ENCODE measurements around the gene SPECC1.
"Not testable (repeated sequence)": the region's sequence is repeated elsewhere in the genome, so short reads cannot be mapped to it uniquely, and the experiment has no call there.

SPECC1 gene

DNA sequence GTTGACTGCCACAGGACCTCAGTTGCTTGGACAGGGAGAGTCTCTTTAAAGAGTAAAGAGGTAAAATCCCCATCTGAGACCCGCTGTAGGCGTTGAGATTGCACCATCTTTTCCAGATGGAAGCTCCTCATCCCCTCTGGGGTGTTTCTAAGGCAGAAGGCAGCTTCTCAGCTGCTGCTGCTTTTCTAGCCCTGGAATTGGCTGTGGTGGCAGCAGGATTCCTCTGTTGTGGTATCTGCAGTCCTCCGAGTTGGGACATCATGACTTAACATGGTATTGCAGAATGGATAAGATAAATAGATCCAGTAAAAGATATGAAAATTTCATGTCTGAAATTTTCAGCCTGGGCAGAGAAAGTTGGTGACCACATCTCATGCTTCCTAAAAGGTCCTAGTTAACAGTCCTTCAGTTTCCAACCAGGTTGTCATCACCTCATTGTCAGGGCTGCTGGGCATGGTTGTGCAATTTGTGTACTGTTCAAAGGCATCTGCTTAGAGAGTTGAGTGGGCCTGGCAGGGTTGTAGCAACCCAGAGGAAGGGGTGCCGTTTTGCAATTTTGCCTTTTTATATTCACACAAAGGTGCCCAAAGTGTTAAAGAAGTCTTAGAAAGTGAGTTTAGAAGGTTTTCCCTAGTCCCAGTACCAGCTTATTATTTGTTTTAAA lies 150.4 kb downstream of the SPECC1 start:
- H3K4me3 ChIP-seq (ENCODE audit: low read length), result no peak overlapping the region
- TF ChIP-seq, protein P1, sequence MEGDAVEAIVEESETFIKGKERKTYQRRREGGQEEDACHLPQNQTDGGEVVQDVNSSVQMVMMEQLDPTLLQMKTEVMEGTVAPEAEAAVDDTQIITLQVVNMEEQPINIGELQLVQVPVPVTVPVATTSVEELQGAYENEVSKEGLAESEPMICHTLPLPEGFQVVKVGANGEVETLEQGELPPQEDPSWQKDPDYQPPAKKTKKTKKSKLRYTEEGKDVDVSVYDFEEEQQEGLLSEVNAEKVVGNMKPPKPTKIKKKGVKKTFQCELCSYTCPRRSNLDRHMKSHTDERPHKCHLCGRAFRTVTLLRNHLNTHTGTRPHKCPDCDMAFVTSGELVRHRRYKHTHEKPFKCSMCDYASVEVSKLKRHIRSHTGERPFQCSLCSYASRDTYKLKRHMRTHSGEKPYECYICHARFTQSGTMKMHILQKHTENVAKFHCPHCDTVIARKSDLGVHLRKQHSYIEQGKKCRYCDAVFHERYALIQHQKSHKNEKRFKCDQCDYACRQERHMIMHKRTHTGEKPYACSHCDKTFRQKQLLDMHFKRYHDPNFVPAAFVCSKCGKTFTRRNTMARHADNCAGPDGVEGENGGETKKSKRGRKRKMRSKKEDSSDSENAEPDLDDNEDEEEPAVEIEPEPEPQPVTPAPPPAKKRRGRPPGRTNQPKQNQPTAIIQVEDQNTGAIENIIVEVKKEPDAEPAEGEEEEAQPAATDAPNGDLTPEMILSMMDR (conservative IDR thresholded peaks at IDR 0.05; ENCODE audit: low read depth, low read length), result no peak
- no peak for DNase-seq (ENCODE audit: low read depth)

DNA sequence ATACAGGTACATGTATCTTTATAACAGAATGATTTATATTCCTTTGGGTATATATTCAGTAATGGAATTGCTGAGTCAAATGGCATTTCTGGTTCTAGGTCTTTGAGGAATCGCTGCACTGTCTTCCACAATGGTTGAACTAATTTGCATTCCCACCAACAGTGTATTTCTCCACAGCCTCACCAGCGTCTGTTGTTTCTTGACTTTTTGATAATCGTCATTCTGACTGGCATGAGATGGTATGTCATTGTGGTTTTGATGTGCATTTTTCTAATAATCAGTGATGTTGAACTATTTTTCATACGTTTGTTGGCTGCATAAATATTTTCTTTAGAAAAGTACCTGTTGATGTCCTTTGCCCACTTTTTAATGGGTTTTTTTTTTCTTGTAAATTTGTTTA lies 156.4 kb downstream of the SPECC1 start:
- not testable (repeated sequence) for DNase-seq (ENCODE audit: low read depth); H3K4me3 ChIP-seq (ENCODE audit: low read length)

DNA sequence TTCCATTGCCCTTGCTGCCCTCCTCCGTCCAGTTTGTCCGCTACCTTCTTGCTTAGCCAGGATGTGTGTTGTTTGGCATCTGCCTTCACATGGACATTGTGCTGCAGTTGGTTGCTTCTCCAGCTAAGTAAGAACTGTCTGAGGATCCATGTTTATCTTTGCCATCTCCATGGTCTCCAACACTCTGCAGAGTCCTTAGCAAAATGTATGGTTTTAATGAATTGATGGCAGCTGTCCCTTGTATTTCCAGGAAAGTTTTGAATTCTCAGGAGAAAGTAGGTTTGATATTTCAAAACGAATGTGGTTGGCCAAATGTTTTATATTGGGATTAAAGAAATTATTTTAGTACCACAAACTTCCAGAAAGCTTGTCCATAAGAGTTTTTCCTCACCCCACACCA lies 160.9 kb downstream of the SPECC1 start:
- TF ChIP-seq, protein P1 (conservative IDR thresholded peaks at IDR 0.05; ENCODE audit: low read depth, low read length), result no peak
- no peak for DNase-seq (ENCODE audit: low read depth)
- H3K4me3 ChIP-seq (ENCODE audit: low read length), result no peak overlapping the region

DNA sequence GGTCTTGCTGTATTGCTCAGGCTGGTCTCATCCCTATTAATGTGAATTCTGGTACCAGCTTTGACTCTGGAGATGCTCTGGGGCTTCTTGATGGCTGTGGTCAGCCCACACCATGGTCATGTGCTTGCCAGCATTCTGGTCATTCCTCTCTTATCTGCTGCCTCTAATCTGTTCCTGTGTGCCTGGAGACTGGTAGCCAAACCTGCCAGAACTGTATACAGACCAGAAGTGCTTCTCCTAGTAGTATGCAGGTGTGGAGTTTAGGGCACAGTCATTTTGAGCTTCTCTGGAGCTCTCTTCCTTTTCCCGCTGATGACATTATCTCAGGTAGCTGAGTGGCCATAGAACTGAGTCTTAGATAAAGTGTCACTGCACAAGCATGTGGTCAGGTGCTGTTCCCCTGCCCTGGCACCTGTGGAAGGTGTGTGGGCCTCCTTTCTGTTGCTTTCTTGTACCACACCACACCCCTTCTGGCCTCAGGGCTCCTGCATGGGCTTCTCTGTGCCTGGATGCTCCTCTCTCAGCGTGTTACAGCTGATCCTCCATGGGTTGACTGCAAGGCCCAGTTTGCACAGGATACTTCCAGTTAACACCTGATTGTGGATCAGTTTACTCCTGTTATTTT lies 162.7 kb downstream of the SPECC1 start:
- H3K4me3 ChIP-seq (ENCODE audit: low read length), result no peak overlapping the region
- DNase-seq (ENCODE audit: low read depth), result no peak
- TF ChIP-seq, protein P1 (conservative IDR thresholded peaks at IDR 0.05; ENCODE audit: low read depth, low read length), result no peak

DNA sequence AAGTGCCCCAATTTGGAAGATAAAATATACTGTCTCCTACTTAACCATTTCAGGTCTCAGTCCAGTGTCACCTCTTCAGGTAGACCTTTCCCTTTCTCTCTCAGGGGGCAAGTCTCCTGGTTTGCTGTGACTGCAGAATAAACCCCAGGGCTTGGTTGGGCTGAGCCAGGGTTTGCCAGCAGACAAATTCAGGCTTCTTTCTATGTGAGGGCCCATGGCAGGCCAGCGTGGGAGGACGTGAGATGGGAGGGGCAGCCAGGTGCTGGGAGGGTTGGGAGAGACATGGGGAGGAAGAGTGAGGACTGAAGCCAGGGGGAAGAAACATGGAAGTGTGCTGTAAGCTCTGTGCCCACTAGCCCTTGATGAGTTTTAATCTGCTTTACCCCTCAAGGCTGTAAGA lies 163.2 kb downstream of the SPECC1 start:
- no peak for DNase-seq (ENCODE audit: low read depth)
- H3K4me3 ChIP-seq (ENCODE audit: low read length), result no peak overlapping the region
- TF ChIP-seq, protein P1 (conservative IDR thresholded peaks at IDR 0.05; ENCODE audit: low read depth, low read length), result no peak

DNA sequence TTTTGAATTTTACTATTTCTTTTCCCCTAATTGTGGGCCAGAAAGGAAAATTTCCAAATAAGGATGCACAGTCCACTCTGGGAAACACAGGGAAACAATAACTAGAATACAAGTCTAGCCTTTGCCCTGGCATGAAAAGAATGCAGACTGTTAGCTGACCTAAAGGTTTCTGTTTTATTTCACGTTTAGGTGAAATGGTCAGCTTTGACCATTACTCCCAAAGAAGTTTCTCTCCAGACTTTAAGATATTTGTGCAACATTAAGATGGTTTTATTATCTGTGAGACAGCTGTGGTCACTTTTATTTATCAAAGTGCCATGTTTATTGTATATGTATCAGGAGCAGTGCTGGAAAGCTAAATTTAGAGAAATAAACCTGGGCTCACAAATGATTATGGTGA lies 163.9 kb downstream of the SPECC1 start:
- TF ChIP-seq, protein P1 (conservative IDR thresholded peaks at IDR 0.05; ENCODE audit: low read depth, low read length), result no peak
- H3K4me3 ChIP-seq (ENCODE audit: low read length), result no peak overlapping the region
- DNase-seq (ENCODE audit: low read depth), result no peak

DNA sequence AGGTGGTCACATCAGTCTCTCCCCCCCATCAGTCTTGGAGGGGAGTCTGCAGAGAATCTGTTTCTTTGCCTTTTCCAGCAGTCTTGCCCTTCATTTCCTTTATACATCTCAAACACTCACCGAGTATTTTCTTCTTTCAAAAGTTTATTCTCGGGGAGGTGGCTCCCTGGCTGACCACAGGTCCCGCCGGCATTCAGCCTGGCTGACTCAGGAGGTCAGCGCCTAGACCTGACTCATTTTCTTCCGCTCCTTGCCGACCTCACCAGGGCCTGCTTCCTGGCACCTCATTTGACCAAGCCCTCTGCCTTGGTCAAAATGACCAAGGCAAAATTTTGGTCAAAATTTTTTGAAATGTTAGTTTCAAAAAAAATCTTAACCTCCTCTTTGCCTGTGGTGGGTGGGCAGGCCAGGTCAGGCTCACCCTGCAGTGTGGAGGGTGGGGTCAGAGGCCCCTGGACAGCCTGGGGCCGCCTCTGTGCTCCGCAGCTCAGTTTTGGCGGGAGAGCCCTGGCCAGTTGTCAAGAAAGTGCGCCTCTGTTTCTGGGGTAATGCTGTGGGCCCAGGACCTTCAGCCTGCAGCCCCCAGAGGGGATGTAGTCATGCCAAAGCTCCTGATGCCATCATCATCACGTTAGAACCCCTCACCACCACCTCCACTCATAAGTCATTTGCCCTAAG lies 165.6 kb downstream of the SPECC1 start:
- DNase-seq (ENCODE audit: low read depth), result peak; percentile 40
- TF ChIP-seq, protein P1 (conservative IDR thresholded peaks at IDR 0.05; ENCODE audit: low read depth, low read length), result no peak
- no peak overlapping the region for H3K4me3 ChIP-seq (ENCODE audit: low read length)

Measured in retinal pigment epithelial cell (primary cell).